Nasal cavity respiratory epithelium epithelial cell of viscerocranial mucosa (primary cell): ENCODE results near the gene ICAM1. TPM values are rescaled to one million over a fixed set of nuclear protein-coding genes. Genes with fewer than 3 reads are reported as not detected.

ENCODE experiments used
- total RNA-seq: library from RNA; depleted of rRNA; stranded (reverse); fragments of >200 nt; gene quantifications from 2 replicates; pipeline ENCODE4 v1.2.3, GENCODE V29; 2014

Gene ICAM1
- total RNA-seq = 1.0 and 8.2 TPM in 2 replicates

GRCh38 chr19:10270616-10271394 lies at the start of gene ICAM1:
Gene ICAM1, plus strand, starts transcription at chr19:10271120. Its CDS starts 40 bp downstream, at chr19:10271160.

GRCh38 chr19:10230861-10231611 lies 39.9 kb upstream of the ICAM1 start, which contains the start of gene S1PR2:
Gene S1PR2, minus strand, starts transcription at chr19:10231331. Its CDS starts 6,426 bp downstream, at chr19:10224905.

GRCh38 chr19:10251792-10252694 lies 18.9 kb upstream of the ICAM1 start, which contains the start of gene MRPL4:
Gene MRPL4, plus strand, starts transcription at chr19:10252214. Its CDS starts 40 bp downstream, at chr19:10252254.

GRCh38 chr19:10286803-10287737 lies 16.1 kb downstream of the ICAM1 start, which contains the start of gene ICAM4:
Gene ICAM4, plus strand, starts transcription at chr19:10286955. Its CDS starts 58 bp downstream, at chr19:10287013.

GRCh38 chr19:10289836-10290356 lies 19.0 kb downstream of the ICAM1 start, which contains the start of gene ICAM5:
Gene ICAM5, plus strand, starts transcription at chr19:10289952. Its CDS starts 92 bp downstream, at chr19:10290044.

GRCh38 chr19:10309423-10309822 lies 38.5 kb downstream of the ICAM1 start, which contains the start of gene ZGLP1:
Gene ZGLP1, minus strand, starts transcription at chr19:10309815.

GRCh38 chr19:10315335-10316214 lies 44.7 kb downstream of the ICAM1 start, which contains the start of gene FDX2:
Gene FDX2, minus strand, starts transcription at chr19:10316015. Its CDS starts 19 bp downstream, at chr19:10315996.

GRCh38 chr19:10332965-10333757 lies 62.2 kb downstream of the ICAM1 start, which contains the start of gene RAVER1:
Gene RAVER1, minus strand, starts transcription at chr19:10333529. Its CDS starts 22 bp downstream, at chr19:10333507.

Other genes starting within 250 kb of the ICAM1 start
- gene SHFL, start 184.8 kb upstream of the ICAM1 start, total RNA-seq = 5.1 and 14.8 TPM in 2 replicates
- 0.14 and 0.34 TPM in 2 replicates for gene ANGPTL6, start 168.4 kb upstream of the ICAM1 start, total RNA-seq
- gene PPAN, start 164.8 kb upstream of the ICAM1 start, total RNA-seq = 63.2 and 67.8 TPM in 2 replicates
- gene P2RY11, start 159.4 kb upstream of the ICAM1 start, total RNA-seq = 1.0 and 16.2 TPM in 2 replicates
- 184 and 190 TPM in 2 replicates for gene EIF3G, start 151.2 kb upstream of the ICAM1 start, total RNA-seq
- 10.9 and 27.7 TPM in 2 replicates for gene DNMT1, start 76.2 kb upstream of the ICAM1 start, total RNA-seq
- gene S1PR2, start 39.8 kb upstream of the ICAM1 start, total RNA-seq = 2.4 and 3.7 TPM in 2 replicates
- 25.6 and 33.3 TPM in 2 replicates for gene MRPL4, start 18.9 kb upstream of the ICAM1 start, total RNA-seq
- 1.0 and 5.8 TPM in 2 replicates for gene ICAM4, start 15.8 kb downstream of the ICAM1 start, total RNA-seq
- 1.7 and 6.4 TPM in 2 replicates for gene ICAM5, start 18.8 kb downstream of the ICAM1 start, total RNA-seq
- 0.34 and 0.85 TPM in 2 replicates for gene ZGLP1, start 38.7 kb downstream of the ICAM1 start, total RNA-seq
- 16.4 and 18.8 TPM in 2 replicates for gene FDX2, start 44.9 kb downstream of the ICAM1 start, total RNA-seq
- gene RAVER1, start 62.4 kb downstream of the ICAM1 start, total RNA-seq = 3.8 and 20.2 TPM in 2 replicates
- gene ICAM3, start 68.5 kb downstream of the ICAM1 start, total RNA-seq = 1.7 and 2.6 TPM in 2 replicates
- 41.4 and 70.1 TPM in 2 replicates for gene TYK2, start 109.5 kb downstream of the ICAM1 start, total RNA-seq
- gene CDC37, start 132.4 kb downstream of the ICAM1 start, total RNA-seq = 127 and 150 TPM in 2 replicates
- gene PDE4A, start 149.4 kb downstream of the ICAM1 start, total RNA-seq = 0.34 and 1.9 TPM in 2 replicates
- 51.6 and 61.2 TPM in 2 replicates for gene KEAP1, start 232.2 kb downstream of the ICAM1 start, total RNA-seq
- gene S1PR5, start 246.3 kb downstream of the ICAM1 start, total RNA-seq = 4.4 and 19.5 TPM in 2 replicates